Measurements from ENCODE around the gene VPS13D.

DNA sequence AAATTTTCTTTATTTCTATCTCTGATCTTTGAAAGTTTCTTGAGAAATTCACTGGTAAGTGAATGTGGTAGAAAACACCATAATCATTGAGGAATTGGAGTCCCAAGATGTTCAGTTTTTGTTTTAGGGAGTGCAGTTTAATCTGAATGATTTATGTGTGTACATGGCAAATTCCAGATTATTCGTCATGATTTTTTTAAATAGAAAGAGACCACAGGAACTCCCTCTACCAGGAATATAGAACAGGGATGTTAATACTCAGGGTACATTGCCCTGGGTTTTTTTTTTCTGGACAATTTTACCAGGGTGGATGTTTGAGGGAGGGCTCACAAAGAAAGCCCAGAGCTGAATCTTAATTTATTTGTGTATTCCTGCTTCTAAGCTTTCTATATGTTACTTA is 109.0 kb downstream of the VPS13D start:
- TF ChIP-seq SUZ12 (IDR thresholded peaks at IDR 0.05; ENCODE audit: extremely low read depth, insufficient read depth, insufficient read length): no peak
- TF ChIP-seq ZNF274 (IDR thresholded peaks at IDR 0.05; ENCODE audit: low read depth, low read length): no peak

Measured in NT2/D1 (cell line).